SU-DHL-6 (cell line): ENCODE measurements around the gene KRT16.
A peak's percentile ranks its signal among the peaks of the same experiment; 100 is the strongest.
"Not testable (repeated sequence)": the region's sequence is repeated elsewhere in the genome, so short reads cannot be mapped to it uniquely, and the experiment has no call there.

Experiments used
- H2AFZ ChIP-seq: fragments of 200-600 bp; sonication (generic); 2 replicates; pipeline ENCODE4 v1.6.1; 2014; ENCODE audit warnings: low read depth, mild to moderate bottlenecking, moderate library complexity, mixed read lengths, antibody characterized with exemption, low read length; ENCODE audit not compliant: severe bottlenecking
- H3F3A ChIP-seq: fragments of 200-600 bp; shearing (Covaris generic); 2 replicates; pipeline ENCODE4 v1.6.0; 2016; ENCODE audit warnings: antibody characterized with exemption, mild to moderate bottlenecking; ENCODE audit not compliant: insufficient read depth
- H3K27ac ChIP-seq: fragments of 200-600 bp; sonication (generic); 2 replicates; pipeline ENCODE4 v1.5.1; 2016; ENCODE audit warnings: low read depth, mild to moderate bottlenecking, low read length, moderate library complexity, mixed read lengths
- H3K27me3 ChIP-seq: fragments of 200-600 bp; sonication (generic), shearing (Covaris generic); 2 replicates; pipeline ENCODE4 v1.6.0; 2014; ENCODE audit warnings: mild to moderate bottlenecking, low read length
- H3K36me3 ChIP-seq: fragments of 200-600 bp; sonication (generic); 2 replicates; pipeline ENCODE4 v1.6.1; 2014; ENCODE audit warnings: mild to moderate bottlenecking, low read length, mixed read lengths
- H3K4me2 ChIP-seq: fragments of 300-600, 200-600 bp; shearing (Covaris generic), sonication (generic); 2 replicates; pipeline ENCODE4 v1.6.0; 2014; ENCODE audit warnings: low read length, low read depth, mild to moderate bottlenecking; ENCODE audit not compliant: poor library complexity, severe bottlenecking
- H3K4me3 ChIP-seq: fragments of 200-600 bp; sonication (generic); 2 replicates; pipeline ENCODE4 v1.5.1; 2014; ENCODE audit warnings: antibody characterized with exemption, low read length, mild to moderate bottlenecking, mixed read lengths; ENCODE audit not compliant: insufficient read depth, poor library complexity, severe bottlenecking
- H3K79me2 ChIP-seq: fragments of 200-600 bp; sonication (generic); 2 replicates; pipeline ENCODE4 v1.6.1; 2014; ENCODE audit warnings: mild to moderate bottlenecking, low read length, moderate library complexity; ENCODE audit not compliant: insufficient read depth
- H3K9ac ChIP-seq: fragments of 200-600 bp; sonication (generic); 2 replicates; pipeline ENCODE4 v1.7.0; 2014; ENCODE audit warnings: mild to moderate bottlenecking, low read length
- H3K9me2 ChIP-seq: fragments of 200-600 bp; sonication (generic); replicated peaks from 2 replicates; pipeline ENCODE4 v1.6.1; 2014; ENCODE audit warnings: low read length; ENCODE audit not compliant: insufficient read depth
- H3K9me3 ChIP-seq: fragments of 200-600 bp; sonication (generic); 2 replicates; pipeline ENCODE4 v1.6.1; 2014; ENCODE audit warnings: low read length, mixed read lengths; ENCODE audit not compliant: insufficient read depth
- H4K20me1 ChIP-seq: fragments of 200-600 bp; sonication (generic); 2 replicates; pipeline ENCODE4 v1.6.1; 2014; ENCODE audit warnings: low read depth, mild to moderate bottlenecking, antibody characterized with exemption, low read length, moderate library complexity, mixed read lengths
- EZH2phosphoT487 ChIP-seq: fragments of 200-600 bp; sonication (generic), shearing (Covaris generic); conservative IDR thresholded peaks from 2 replicates; pipeline ENCODE4 v1.6.1; 2018; ENCODE audit warnings: mild to moderate bottlenecking, antibody characterized with exemption, low read length, moderate library complexity, mixed read lengths
- TF ChIP-seq, protein P1 (sequence below): fragments of 200-600 bp; sonication (generic); IDR thresholded peaks from one replicate; pipeline ENCODE4 v1.5.1; 2017; ENCODE audit warnings: antibody characterized with exemption, mild to moderate bottlenecking, low read length, moderate library complexity; ENCODE audit not compliant: insufficient read depth, poor library complexity, severe bottlenecking

The KRT16 gene

DNA sequence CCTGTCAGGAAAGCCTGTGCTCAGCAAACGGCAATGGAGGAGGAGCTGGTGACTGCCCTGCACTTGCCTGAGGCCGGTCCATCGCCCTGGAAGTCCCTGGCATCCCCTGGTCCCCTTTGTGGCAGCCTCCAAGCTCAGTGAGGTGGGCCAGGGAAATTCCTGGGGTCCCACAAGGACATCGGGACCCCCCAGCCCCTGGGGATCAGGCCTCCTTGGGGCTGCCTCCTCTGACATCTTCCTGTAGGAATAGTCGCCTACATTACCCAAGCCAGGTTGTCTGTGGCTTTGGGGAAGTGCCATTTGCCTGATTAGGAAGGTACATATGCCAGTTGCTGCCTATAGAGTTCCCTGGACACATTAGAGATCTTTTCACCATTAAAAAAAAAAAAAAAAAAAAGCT, 33.6 kb downstream of the KRT16 start:
- TF ChIP-seq EZH2phosphoT487 = no peak
- TF ChIP-seq, protein P1, sequence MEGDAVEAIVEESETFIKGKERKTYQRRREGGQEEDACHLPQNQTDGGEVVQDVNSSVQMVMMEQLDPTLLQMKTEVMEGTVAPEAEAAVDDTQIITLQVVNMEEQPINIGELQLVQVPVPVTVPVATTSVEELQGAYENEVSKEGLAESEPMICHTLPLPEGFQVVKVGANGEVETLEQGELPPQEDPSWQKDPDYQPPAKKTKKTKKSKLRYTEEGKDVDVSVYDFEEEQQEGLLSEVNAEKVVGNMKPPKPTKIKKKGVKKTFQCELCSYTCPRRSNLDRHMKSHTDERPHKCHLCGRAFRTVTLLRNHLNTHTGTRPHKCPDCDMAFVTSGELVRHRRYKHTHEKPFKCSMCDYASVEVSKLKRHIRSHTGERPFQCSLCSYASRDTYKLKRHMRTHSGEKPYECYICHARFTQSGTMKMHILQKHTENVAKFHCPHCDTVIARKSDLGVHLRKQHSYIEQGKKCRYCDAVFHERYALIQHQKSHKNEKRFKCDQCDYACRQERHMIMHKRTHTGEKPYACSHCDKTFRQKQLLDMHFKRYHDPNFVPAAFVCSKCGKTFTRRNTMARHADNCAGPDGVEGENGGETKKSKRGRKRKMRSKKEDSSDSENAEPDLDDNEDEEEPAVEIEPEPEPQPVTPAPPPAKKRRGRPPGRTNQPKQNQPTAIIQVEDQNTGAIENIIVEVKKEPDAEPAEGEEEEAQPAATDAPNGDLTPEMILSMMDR = no peak
- H3K36me3 ChIP-seq = no peaks in the 10 kb centered on the region
- no peaks in the 10 kb centered on the region for H3K9me3 ChIP-seq
- no peaks in the 10 kb centered on the region for H3K27me3 ChIP-seq
- H3F3A ChIP-seq = no peaks in the 10 kb centered on the region
- peak overlapping the region; percentile 52 for H2AFZ ChIP-seq
- no peaks in the 10 kb centered on the region for H4K20me1 ChIP-seq
- peak overlapping the region; percentile 34 for H3K4me2 ChIP-seq
- H3K9ac ChIP-seq = no peak overlapping the region
- H3K27ac ChIP-seq = no peak overlapping the region
- H3K4me3 ChIP-seq = no peak overlapping the region
- H3K9me2 ChIP-seq = no peaks in the 10 kb centered on the region
- H3K79me2 ChIP-seq = no peaks in the 10 kb centered on the region

DNA sequence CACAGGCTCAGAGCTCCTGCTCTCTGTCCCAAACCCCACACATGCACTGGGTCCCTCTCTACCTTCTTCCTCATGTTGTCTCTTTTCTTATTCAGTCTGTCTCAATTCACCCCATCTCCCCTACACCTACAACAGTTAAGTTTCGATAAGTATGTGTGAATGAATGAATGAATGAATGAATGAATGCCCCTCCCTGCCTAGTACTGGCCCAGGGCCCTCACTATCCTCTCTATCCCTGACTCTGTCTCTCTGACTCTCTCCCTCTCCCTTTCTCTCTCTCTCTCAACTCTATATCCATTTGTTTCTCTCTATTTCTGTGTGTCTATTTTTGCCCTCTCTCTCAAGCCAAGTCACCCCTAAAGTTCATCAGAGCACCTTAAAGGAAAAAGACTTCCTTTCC, 34.0 kb downstream of the KRT16 start:
- no peaks in the 10 kb centered on the region for H3F3A ChIP-seq
- H3K9ac ChIP-seq = no peak overlapping the region
- no peaks in the 10 kb centered on the region for H4K20me1 ChIP-seq
- no peak overlapping the region for H3K27ac ChIP-seq
- TF ChIP-seq, protein P1 = no peak
- TF ChIP-seq EZH2phosphoT487 = no peak
- H3K4me3 ChIP-seq = no peak overlapping the region
- no peaks in the 10 kb centered on the region for H3K36me3 ChIP-seq
- no peak overlapping the region for H3K4me2 ChIP-seq
- H2AFZ ChIP-seq = no peak overlapping the region
- H3K27me3 ChIP-seq = no peaks in the 10 kb centered on the region
- no peaks in the 10 kb centered on the region for H3K9me2 ChIP-seq
- H3K9me3 ChIP-seq = no peaks in the 10 kb centered on the region
- H3K79me2 ChIP-seq = no peaks in the 10 kb centered on the region

DNA sequence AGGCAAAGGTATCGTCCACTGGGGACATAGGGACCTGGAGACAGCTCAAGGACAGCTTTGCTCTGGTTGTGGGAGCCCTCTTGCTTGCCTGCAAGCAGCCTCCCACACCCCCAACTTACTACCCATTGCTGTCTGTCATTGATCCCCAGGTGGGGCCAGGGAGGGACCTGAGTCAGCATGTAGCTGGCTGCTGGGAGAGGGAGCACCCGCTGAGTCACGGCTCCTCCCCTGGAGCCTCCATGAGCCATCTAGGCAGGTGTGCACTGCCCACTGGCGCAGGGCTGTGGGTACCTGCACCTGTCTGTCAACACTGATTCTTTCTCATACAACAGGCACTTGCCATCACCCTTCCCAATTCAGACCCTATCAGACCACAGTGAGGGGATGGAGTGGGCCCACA, 35.8 kb downstream of the KRT16 start:
- not testable (repeated sequence) for H3F3A ChIP-seq, H3K27ac ChIP-seq, H2AFZ ChIP-seq, H3K4me3 ChIP-seq, H3K36me3 ChIP-seq, H3K4me2 ChIP-seq, H4K20me1 ChIP-seq, H3K9me3 ChIP-seq, H3K27me3 ChIP-seq, H3K9ac ChIP-seq, H3K9me2 ChIP-seq, H3K79me2 ChIP-seq

DNA sequence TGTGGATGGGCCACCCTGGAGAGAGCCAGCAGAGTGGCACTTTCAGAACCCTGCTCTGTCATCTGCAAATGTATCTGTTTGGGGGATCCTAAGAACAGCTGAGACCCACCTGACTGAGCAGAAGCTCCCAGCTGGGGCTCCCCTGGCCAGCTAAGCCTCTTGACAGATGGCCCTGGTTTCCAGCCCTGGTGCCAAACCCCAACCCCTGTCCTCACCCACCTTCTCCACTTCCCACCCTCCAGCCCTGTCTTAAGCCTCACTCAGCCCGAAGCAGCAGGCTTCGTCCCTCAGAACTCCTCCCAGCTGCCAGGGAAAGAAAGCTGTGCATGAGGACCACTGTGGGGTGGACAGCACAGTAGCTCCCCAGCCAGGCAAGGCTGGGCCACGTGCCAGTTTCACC, 37.2 kb downstream of the KRT16 start:
- TF ChIP-seq EZH2phosphoT487 = no peak
- TF ChIP-seq, protein P1 = no peak
- Histone ChIP-seq H4K20me1 (no peaks in the 10 kb centered on the region), H3K9me3 (no peaks in the 10 kb centered on the region), H3F3A (no peaks in the 10 kb centered on the region), H3K4me3 (no peak overlapping the region), H3K27me3 (no peaks in the 10 kb centered on the region), H3K4me2 (no peak overlapping the region), H3K9ac (no peak overlapping the region), H3K27ac (no peak overlapping the region), H3K36me3 (no peaks in the 10 kb centered on the region), H3K9me2 (no peaks in the 10 kb centered on the region), H2AFZ (no peak overlapping the region), H3K79me2 (no peaks in the 10 kb centered on the region)
